ENCODE measurements around the gene IFT122.
"Not testable (repeated sequence)": the region's sequence is repeated elsewhere in the genome, so short reads cannot be mapped to it uniquely, and the experiment has no call there.

The IFT122 gene

DNA sequence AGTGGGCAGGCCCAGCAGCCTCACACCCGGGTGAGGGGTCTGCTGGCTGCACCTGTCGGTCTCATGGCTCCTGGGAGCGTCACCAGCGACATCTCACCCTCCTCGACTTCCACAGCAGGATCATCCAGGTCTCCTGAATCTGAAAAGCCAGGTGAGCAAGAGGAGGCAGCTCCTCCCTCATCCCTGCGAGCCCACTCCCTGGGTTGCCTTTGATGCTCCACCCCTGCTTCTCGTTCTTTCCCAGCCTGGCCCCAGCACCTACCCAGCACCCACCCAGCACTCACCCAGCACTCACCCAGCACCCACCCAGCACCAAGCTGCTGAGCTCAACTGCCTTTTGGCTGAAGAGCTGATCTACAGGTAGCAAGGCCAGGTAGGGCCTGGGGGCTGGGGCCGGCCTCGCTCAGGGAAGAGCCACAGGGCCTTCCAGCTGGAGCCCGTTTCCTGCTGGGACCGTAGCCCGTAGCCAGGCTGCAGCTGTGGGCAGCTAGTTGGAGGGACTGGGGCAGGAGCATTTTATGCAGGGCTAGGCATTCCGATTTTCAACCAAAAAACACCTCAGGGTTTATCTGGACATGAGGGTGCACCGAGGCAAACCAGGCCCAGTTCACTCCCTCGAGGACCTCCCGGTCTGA, 103.2 kb downstream of the IFT122 start, which contains the start of gene H1-8:
H1-8 (plus strand) TSS at position 20 of the 635 bp plus-strand sequence; CDS start at position 64, 44 bp downstream.
- Mint-ChIP-seq H3K36me3 (ENCODE audit: low read depth) (no peaks in the 10 kb centered on the region), H3K4me1 (peaks cover 14% of the 10 kb centered on the region), H3K4me3 (no peak within 1 kb of the TSS), H3K27me3 (ENCODE audit: low read depth) (no peaks in the 10 kb centered on the region), H3K9me3 (no peaks in the 10 kb centered on the region), H3K27ac (no peak within 1 kb of the TSS)
- TF ChIP-seq, protein P1, sequence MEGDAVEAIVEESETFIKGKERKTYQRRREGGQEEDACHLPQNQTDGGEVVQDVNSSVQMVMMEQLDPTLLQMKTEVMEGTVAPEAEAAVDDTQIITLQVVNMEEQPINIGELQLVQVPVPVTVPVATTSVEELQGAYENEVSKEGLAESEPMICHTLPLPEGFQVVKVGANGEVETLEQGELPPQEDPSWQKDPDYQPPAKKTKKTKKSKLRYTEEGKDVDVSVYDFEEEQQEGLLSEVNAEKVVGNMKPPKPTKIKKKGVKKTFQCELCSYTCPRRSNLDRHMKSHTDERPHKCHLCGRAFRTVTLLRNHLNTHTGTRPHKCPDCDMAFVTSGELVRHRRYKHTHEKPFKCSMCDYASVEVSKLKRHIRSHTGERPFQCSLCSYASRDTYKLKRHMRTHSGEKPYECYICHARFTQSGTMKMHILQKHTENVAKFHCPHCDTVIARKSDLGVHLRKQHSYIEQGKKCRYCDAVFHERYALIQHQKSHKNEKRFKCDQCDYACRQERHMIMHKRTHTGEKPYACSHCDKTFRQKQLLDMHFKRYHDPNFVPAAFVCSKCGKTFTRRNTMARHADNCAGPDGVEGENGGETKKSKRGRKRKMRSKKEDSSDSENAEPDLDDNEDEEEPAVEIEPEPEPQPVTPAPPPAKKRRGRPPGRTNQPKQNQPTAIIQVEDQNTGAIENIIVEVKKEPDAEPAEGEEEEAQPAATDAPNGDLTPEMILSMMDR (IDR thresholded peaks at IDR 0.05; ENCODE audit: unreplicated experiment in 3 of 3): no peak

DNA sequence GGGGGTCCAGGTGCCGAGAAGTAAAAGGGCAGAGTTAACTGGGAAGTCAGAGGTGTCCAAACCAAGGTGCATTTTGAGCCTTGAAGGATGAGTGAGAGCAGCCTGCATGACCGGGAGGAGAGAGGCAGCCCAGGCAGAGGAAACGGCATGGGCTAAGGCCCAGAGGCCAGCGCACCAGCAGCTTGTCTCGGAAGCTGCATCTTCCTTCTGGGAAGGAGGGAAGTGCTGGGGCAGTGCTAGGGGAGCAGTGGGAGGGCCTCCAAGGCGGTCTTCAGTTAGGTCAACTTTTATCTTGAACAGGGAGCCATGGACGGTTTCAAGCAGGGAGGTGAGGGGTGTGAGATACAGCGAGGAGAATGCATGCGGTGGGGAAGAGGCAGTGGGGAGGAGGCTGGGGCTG, 104.0 kb downstream of the IFT122 start:
- Mint-ChIP-seq H3K36me3 (ENCODE audit: low read depth) (no peaks in the 10 kb centered on the region), H3K9me3 (no peaks in the 10 kb centered on the region), H3K4me3 (no peak overlapping the region), H3K27me3 (ENCODE audit: low read depth) (no peaks in the 10 kb centered on the region), H3K27ac (no peak overlapping the region), H3K4me1 (peaks cover 12% of the 10 kb centered on the region)
- TF ChIP-seq, protein P1 (IDR thresholded peaks at IDR 0.05; ENCODE audit: unreplicated experiment in 3 of 3): no peak

DNA sequence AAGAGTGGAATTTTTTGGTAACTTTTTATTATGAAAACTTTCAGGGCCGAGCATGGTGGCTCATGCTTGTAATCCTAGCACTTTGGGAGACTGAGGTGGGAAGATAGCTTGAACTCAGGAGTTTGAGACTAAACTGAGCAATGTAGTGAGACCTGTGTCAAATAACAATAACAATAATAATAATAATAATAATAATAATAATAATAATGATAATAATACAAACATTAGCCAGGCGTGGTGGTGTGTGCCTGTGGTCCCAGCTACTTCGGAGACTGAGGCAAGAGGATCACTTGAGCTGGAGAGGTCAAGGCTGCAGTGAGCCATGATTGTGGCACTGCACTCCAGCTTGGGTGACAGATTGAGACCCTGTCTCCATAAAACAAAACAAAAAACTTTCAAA, 105.9 kb downstream of the IFT122 start:
- not testable (repeated sequence) for H3K27ac Mint-ChIP-seq; H3K4me3 Mint-ChIP-seq; H3K4me1 Mint-ChIP-seq; H3K9me3 Mint-ChIP-seq; H3K36me3 Mint-ChIP-seq (ENCODE audit: low read depth); H3K27me3 Mint-ChIP-seq (ENCODE audit: low read depth)

DNA sequence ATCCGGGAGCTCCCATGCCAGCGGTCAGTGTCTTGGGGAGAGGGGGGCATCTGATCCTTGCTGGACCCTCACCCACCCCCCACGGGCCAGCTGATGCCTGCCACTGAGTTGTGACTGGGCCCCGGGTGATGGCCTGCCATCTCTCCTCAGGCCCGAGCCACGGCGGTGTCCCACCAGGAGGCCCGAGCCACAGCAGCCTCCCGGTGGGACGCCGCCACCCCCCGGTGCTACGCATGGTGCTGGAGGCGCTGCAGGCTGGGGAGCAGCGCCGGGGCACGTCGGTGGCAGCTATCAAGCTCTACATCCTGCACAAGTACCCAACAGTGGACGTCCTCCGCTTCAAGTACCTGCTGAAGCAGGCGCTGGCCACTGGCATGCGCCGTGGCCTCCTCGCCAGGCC, 107.2 kb downstream of the IFT122 start:
- Mint-ChIP-seq H3K4me3 (no peak overlapping the region), H3K27me3 (ENCODE audit: low read depth) (peaks cover 7% of the 10 kb centered on the region), H3K4me1 (peaks cover 10% of the 10 kb centered on the region), H3K9me3 (no peaks in the 10 kb centered on the region), H3K27ac (no peak overlapping the region), H3K36me3 (ENCODE audit: low read depth) (no peaks in the 10 kb centered on the region)
- TF ChIP-seq, protein P1 (IDR thresholded peaks at IDR 0.05; ENCODE audit: unreplicated experiment in 3 of 3): no peak

DNA sequence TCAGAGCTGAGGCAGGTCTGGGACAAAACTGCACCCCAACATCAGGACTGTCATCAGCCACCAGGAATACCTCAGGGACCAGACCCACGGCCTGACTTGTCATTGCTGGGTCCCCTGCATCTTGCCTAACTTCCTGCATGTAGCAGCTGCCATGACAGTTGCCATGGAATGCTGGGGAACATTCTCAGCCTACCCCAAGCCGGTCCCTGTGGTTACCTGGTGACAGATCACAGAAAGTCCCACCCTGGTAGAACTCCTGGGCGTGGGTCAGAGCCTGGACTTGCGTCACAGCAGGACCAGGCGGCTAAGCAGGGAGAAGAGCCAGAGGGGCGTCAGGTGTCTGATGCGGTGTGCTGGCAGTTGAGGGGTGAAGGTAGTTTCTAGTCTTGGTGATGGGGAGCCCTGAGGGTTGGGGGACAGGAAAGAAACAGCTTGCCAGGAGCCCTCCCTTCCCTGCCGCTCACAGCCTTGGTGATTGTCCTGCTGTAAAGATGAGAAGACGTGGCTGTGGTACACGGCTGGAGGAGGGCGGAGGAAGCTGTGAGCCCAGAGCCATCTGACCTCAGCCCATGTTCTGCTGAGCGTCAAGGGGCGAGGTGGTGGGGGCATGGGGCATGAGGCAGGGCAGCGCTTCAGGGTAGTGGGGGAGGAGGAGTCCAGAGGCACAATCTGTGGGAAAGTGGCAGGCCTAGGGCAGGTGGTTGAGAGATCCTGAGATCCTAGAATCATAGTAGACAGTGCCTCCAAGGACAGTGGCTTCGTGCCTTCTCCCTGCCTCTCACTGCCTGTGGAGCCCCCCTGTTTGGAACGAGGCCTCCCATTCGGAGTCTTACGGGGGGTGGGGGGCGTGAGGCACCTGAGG, 108.3 kb downstream of the IFT122 start:
- Mint-ChIP-seq H3K4me3 (no peak overlapping the region), H3K4me1 (peaks cover 17% of the 10 kb centered on the region)

More for the DNA sequence above, 108.3 kb downstream of the IFT122 start:
- TF ChIP-seq, protein P1 (IDR thresholded peaks at IDR 0.05; ENCODE audit: unreplicated experiment in 3 of 3): no peak
- Mint-ChIP-seq H3K36me3 (ENCODE audit: low read depth) (no peaks in the 10 kb centered on the region), H3K27ac (peak overlapping the region in 2 of 3 experiments; percentile 10 to 41), H3K9me3 (no peaks in the 10 kb centered on the region), H3K27me3 (ENCODE audit: low read depth) (peaks cover 7% of the 10 kb centered on the region)

Measured in nephron (organoid).